NCI-H345 treated with DMSO at 0.1 percent for 48 hours (cell line): ENCODE results near the gene CTSD.

Experiments used
- DNase-seq: peaks from one replicate; lab custom pipeline; 2025; ENCODE audit not compliant: unreplicated experiment; lab: John Stamatoyannopoulos, UW

CTSD gene

GRCh38 chr11:1782831-1783724 lies 19.4 kb upstream of the CTSD start:
- no peak for DNase-seq

- DNase-seq: no peak
Observed at GRCh38 chr11:1782031-1782590, 18.4 kb upstream of the CTSD start.

GRCh38 chr11:1781593-1781975 lies 17.9 kb upstream of the CTSD start:
- DNase-seq: no peak

DNA sequence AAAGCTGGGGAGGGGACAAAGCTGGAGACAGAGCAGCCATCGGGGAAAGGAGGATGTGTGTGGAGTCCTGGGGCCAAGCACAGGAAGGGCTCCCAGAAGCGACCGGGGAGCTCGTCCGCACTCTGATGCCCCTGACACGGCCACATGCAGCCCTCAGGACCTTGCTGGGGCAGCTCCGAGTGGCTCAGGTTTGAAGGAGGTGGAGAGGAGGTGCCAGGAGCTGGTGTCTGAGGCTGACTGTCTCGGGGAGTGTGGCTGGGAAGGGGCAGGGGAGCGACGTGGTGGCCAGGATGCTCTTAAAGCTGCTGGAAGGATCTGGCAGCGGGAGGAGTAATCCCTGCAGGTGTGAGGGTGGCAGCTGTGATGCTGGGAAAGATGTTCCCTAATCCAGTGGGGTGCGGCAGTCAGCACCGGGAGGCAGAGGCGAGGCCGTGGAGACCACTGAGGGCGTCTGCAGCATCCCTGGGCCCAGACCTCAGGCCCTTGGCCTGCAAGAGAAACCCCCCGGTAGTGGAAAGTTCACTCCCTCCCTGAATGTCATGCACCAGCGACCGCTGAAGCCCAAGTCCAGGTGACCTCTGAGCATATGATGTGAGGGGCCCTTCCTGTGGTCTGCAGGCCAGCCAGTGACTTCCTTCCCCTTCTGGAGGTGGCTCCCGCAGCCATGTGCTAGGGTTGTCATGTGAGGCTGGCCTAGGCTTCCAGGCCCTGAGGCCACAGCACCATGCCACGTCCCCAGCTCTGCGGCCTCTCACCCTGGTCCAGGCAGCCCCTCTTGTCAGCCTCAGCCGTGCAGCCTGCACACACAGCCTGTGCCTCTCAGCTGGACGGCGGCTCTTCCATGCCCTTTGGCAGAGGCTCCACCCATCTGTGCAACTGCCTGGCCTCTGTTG lies 17.2 kb upstream of the CTSD start:
- no peak for DNase-seq

DNA sequence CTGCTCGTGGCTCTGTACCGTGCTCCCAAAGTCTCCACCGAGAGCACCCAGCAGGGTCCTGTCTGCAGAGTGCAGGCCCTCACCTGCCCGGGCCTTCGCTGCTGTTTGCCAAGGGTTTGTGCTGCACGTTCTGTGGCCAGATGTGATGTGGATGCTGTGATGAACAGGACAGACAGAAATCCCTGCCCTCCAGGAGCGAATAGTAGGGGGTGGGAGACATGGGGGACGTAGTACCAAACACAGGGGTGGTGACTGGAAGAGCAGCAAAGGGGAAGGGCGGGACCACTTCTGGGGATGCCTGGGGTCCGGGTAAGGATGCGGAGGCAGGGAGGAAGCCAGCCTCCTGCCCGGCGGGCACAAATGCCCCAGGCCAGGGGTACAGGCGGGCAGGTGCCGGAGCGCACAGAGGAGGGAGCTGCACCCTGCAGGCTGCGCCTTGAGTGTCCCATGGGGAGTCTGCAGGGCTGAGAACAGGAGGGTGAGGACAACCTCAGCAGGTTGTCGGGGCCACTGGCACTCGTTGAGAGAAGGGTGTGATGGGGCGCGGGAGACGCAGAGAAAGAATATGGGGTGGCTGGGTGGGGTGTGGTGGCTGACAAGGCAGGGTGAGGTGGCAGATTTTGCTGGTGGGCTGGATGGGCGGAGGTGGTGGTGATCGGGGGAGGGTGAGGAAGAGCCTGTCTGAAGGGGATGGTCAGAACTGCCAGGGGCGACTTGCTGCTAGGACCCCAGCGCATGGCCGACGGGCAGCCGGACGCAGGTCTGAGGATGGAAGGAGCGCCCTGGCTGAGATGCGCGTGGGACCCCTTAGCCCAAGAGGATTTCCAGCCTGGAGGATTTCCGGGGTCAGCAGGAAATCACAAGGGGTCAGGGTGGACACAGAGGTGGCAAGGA lies 16.3 kb upstream of the CTSD start:
- DNase-seq: no peak

- DNase-seq: no peak
Observed at GRCh38 chr11:1779034-1779805, 15.5 kb upstream of the CTSD start.

GRCh38 chr11:1778141-1778911 lies 14.6 kb upstream of the CTSD start:
- no peak for DNase-seq

GRCh38 chr11:1777737-1778136 lies 14.0 kb upstream of the CTSD start:
- DNase-seq: no peak

DNA sequence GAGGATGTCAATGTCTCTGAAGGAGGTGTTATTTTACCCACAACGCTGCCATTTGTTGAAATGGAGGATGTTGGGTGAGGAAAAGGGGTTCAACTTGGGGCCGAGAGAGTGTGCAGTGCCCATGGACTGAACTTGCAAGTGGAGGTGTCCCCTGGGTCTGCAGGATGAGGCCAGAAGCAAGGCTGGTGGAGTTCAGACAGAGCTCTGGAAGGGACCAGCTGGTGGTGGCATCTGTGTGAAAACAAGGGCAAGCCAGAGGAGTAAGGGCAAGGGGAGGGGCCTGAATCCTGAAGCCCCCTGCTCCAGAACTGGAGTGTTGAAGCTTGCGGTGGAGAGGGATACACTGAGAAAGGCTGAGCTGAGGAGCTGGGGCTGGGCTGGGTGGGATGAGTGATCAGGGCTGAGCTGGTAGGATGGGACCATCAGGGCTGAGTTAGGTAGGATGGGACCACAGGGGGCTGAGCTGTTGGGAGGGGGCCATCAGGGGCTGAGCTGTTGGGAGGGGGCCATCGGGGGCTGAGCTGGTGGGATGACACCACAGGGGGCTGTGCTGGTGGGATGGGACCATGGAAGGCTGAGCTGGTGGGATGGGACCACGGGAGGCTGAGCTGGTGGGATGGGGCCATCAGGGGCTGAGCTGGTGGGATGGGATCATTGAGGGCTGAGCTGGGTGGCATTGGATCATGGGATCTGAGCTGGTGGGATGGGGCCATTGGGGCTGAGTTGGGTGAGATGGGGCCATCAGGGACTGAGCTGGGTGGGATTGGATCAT lies 13.4 kb upstream of the CTSD start:
- DNase-seq: no peak

DNA sequence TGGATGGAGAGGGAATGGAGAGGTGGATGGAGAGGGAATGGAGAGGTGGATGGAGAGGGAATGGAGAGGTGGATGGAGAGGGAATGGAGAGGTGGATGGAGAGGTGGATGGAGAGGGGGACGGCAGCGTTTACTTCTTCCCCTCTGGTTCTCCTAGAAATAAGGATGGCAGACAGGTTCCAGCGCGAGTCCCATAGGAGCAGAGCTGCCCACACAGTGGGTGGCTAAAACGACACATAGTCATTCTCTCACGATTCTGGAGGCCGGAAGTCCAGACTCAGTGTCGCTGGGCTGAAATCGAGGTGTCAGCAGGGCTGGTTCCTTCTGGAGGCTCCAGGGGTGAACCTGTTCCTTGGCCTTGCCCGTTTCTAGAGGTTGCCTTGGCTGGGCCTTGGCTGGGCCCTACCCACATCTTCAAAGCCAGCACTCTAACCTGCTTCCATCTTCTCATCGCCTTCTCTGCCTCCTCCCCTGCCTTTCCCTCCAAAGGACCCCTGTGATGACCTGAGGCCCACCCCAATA lies 12.7 kb upstream of the CTSD start:
- no peak for DNase-seq

GRCh38 chr11:1774886-1775285 lies 11.2 kb upstream of the CTSD start:
- no peak for DNase-seq

DNA sequence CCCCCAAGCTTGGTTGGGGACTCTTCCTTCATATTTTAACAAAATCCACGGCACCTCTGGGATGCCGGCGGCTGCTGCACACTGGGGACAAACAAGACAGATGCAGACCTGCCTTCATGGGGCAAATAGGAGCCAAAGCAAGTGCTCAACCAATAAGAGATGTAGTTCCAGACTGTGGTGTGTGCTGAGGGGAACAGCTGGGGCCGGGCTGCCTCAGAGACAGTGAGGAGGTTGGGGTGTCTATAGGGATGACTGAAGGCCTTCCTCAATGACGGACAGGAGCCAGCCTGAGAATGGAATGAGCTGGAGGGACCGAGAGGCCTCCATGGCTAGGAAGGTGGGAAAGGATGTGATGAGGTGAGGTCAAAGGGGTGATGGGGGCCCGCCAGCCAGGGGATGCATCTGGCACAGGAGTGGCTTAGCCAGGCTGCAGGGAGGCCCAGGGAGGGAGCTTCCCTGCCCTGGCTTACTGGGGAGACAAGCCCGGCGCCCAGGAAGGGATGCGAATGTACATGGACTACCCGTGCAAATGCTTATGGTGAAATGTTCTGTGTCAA lies 10.3 kb upstream of the CTSD start:
- DNase-seq: no peak

- DNase-seq: no peak
Observed at GRCh38 chr11:1773131-1773993, 9.6 kb upstream of the CTSD start.

DNA sequence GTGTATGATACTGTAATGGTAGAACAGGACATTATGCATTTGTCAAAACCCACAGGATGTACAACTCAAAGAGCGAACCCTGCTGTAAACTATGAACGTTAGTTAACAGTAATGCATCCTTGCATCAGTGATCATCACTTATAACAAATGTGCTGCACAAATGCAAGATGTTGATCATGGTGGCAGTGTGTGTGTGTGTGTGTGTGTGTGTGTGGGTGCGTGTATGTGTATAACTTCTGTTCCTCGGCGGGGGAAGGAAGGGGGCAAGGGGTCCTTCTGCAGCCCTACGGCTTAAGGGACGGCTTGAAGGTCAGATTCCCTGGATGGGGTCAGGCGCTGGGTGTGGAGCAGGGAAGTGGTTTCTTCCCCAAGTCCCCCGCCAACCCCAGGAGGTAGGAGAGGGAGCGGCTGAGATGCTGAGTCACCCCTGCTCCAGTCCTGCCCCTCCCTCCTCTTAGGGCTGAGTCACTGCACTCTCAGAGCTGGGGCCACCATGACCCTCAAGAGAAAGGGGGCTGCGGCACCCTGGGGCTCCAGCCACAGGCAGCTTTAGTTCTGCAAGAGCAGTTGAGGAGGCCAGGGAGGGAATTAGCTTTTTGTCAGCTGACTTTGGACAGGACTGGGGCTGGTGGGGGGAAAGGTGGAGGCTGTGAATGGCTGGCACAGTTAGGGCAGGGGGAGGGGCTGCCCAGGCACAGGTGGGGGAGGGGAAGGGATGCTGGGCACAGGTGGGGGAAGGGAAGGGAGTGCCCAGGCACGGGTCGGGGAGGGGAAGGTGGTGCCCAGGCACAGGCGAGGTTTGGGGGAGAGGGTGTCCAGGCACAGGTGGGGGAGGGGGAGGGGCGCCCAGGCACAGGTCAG lies 8.8 kb upstream of the CTSD start:
- DNase-seq: no peak

DNA sequence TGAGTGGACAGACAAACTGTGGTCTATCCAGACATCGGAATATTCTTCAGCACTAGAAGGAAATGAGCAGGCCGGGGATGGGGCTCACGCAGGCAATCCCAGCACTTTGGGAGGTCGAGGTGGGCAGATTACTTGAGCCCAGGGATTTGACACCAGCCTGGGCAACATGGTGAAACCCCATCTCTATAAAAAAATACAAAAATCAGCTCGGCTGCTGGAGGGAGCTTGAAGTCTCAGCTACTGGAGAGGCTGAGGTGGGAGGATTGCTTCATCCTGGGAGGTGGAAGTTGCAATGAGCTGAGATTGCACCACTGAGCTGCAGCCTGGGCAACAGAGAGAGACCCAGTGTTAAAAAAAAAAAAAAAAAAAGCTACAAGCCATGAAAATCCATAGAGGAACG lies 8.0 kb upstream of the CTSD start:
- DNase-seq: no peak

DNA sequence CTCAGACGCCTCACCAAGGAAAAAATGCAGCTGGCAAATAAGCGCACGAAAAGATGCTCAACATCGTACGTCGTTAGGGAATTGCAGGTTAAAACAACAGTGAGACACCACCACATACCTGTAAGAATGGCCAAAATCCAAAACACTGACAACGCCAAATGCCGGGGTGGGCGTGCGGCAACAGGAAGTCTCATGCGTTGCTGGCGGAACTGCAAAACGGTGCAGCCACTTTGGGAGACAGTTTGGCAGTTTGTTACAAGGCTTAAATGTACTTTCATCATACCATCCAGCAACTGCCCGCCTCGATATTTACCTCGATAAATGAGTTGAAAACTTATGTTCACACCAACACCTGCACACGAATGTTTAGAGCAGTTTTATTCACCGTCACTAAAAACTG lies 7.5 kb upstream of the CTSD start:
- no peak for DNase-seq
